Activated CD8-positive, alpha-beta memory T cell treated with anti-CD3 and anti-CD28 coated beads for 4 hours (primary cell): ENCODE results near the gene BRD3OS.
"Not testable (repeated sequence)": the region's sequence is repeated elsewhere in the genome, so short reads cannot be mapped to it uniquely, and the experiment has no call there.

Experiments used
- DNase-seq, 2 donors: peaks; one replicate each; pipeline ENCODE4 v3.0.0-alpha.2; 2020; ENCODE audit warnings: low read depth in 2 of 2

The BRD3OS gene

GRCh38 chr9:133988771-133989170 lies 36.5 kb upstream of the BRD3OS start:
- not testable (repeated sequence) for DNase-seq

DNA sequence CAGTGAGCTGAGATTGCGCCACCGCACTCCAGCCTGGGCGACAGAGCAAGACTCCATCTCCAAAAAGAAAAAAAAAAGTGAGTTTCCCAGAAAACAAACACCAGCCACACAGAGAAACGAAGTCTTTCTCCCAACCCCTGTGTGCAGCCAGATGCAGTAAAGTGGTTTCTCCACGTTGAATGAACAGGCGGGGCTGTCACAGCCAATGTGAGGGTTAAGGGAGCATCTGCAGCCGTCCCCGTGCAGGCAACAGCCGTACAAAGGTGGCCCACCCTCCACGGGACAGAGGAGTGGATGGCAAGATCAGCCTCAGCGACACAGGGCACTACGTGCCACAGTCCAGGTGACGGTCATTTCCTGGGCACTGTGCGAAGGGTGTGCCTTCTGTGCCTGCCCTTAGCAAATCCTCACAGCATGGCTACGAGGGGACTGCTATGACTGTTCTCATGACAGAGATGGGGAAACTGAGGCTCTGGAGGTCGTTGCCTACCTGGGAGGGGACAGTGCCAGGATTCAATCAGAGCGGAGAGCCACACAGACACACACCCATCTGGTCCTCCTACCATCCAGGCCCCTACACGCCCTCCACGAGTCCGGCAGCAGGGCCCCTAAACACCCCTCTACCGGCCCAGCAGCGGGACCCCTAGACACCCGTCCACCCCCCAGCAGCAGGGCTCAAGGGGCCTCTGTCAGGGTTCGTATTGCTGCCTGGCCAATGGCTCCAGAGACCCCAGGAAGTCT lies 35.5 kb upstream of the BRD3OS start:
- no peak for DNase-seq

GRCh38 chr9:133990366-133991213 lies 34.7 kb upstream of the BRD3OS start:
- DNase-seq, result no peak

DNA sequence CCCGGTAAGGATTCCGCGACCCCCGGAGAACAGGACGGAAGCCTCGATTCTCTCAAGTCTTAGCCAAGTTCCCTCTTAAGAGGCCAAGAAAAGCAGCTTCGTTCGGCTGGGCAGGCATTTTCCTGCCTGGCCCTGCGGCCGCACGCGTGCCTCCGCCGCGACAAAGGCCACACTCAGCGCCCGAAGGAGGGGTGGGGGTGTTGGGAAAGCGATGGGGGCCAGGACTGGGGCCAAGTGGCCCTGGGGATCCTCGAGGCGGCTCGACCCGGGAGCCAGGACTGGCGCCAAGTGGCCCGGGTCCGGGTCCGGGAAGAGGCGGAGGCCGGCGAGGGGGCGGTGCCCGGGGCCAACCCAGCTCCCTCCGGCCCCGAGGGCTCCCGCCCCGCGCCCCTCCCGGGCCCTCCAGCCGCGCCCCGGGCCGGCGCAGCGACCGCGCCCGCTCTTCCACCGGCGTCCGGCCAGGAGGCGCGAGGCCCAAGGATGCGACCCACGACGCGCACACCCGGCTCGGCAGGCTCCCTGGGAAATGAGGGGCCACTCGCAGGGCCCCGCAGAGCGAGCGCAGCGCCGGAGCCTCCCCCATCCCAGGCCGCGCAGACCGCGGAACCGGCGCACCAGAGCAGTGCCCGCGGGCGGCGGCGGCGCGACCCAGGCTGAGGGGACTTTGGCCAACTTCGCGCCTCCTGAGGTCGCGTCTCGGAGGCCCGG lies 33.9 kb upstream of the BRD3OS start:
- no peak for DNase-seq

GRCh38 chr9:133991964-133992779 lies 33.1 kb upstream of the BRD3OS start, which contains the start of gene VAV2:
Gene VAV2 (minus strand): TSS chr9:133992324. CDS start chr9:133992278, 46 bp downstream.
- peak in 1 of 2 donors; percentile 26 for DNase-seq

- DNase-seq, result peak; percentile 48 to 55
Observed at GRCh38 chr9:133992780-133993634, 32.3 kb upstream of the BRD3OS start.

GRCh38 chr9:133993635-133994253 lies 31.5 kb upstream of the BRD3OS start:
- DNase-seq, result no peak

GRCh38 chr9:133994353-133995011 lies 30.8 kb upstream of the BRD3OS start:
- peak; percentile 37 to 56 for DNase-seq

GRCh38 chr9:133995012-133995896 lies 30.0 kb upstream of the BRD3OS start:
- DNase-seq, result no peak

GRCh38 chr9:133996531-133997520 lies 28.5 kb upstream of the BRD3OS start:
- DNase-seq, result no peak

- DNase-seq, result no peak
Observed at GRCh38 chr9:133997584-133997983, 27.7 kb upstream of the BRD3OS start.

DNA sequence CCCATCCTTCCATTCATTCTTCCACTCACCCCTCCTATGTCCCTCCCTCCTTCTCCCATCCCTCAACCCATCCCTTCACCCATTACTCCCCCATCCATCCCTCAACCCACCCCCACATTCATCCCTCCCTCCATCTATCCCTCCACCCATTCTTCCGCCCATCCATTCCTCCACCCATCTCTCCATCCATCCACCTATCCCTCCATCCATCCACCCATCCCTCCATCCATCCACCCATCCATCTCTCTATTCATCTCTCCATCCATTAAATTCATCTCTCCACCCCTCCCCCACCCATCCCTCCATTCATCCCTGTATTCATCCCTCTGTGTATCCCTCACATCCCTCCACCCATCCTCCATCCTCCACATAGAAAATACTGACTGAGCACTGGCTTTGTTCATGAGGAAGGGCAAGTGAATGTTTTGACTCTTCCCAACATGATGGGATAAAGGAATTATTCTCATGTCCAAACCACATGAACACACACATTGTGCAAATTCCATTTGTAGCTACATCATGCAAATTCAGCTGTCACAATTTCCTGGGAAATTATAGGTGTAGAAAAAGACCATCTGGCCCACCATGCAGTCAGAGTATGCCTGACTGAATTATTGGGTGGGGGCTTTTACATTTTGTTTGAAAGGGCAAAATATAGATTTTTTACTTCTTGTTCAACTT lies 26.2 kb upstream of the BRD3OS start:
- no peak for DNase-seq

GRCh38 chr9:133999851-134000265 lies 25.4 kb upstream of the BRD3OS start:
- DNase-seq, result no peak

DNA sequence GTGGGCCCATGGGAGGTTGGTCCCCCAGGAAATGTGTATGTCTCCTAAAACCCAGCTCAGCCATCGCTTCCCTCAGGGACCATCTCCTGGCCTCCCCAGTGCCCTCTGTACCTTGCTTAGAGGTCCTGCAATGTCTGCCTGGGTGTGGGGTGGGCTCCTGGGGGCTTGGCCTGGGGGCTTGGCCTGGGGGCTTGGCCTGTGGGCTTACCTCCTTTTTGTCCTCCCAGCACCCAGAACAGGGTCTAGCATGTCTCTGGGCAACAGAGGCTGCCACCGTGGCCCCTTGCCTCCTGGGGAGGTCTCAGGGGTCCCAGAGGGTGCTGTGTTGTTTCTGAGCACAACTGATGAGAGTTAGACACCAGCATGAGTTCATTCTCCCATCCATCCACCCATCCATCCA lies 22.5 kb upstream of the BRD3OS start:
- DNase-seq, result no peak

DNA sequence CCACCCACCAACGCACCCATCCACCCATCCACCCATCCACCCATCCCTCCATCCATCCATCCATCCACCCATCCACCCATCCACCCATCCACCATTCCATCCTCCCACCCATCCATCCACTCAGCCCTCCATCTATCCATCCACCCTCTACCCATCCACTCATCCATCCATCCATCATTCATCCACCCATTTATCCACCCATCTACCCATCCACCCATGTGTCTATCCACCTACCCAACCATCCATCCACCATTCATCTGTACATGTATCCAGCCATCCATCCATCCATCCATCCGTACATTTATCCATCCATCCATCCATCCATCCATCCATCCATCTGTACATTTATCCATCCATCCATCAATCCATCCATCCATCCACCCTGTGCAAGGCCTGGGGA lies 22.0 kb upstream of the BRD3OS start:
- no peak for DNase-seq

- no peak for DNase-seq
Observed at GRCh38 chr9:134004131-134004873, 21.0 kb upstream of the BRD3OS start.
